Thyroid gland (tissue), 4 donors: ENCODE measurements around the gene RBP3.

ENCODE experiments used
- POLR2A ChIP-seq, 2 donors: fragments of 450-650 bp; IDR thresholded peaks; one replicate each; pipeline ENCODE4 v1.6.1; 2017; ENCODE audit warnings: antibody characterized with exemption in 2 of 2, mild to moderate bottlenecking in 2 of 2, moderate library complexity in 1 of 2
- TF ChIP-seq, protein P1 (sequence below), 6 experiments: fragments of 200-600 bp in 3 of 6; fragments of 450-650 bp in 3 of 6; sonication (generic) in 3 of 6; IDR thresholded peaks; one replicate each; pipeline ENCODE4 v1.5.1; 2016 to 2019; ENCODE audit warnings: antibody characterized with exemption in 6 of 6, mild to moderate bottlenecking in 2 of 6, inconsistent platforms in 1 of 6, moderate library complexity in 1 of 6

GRCh38 chr10:47351899-47352815, 4.0 kb downstream of the RBP3 start:
- TF ChIP-seq, protein P1, sequence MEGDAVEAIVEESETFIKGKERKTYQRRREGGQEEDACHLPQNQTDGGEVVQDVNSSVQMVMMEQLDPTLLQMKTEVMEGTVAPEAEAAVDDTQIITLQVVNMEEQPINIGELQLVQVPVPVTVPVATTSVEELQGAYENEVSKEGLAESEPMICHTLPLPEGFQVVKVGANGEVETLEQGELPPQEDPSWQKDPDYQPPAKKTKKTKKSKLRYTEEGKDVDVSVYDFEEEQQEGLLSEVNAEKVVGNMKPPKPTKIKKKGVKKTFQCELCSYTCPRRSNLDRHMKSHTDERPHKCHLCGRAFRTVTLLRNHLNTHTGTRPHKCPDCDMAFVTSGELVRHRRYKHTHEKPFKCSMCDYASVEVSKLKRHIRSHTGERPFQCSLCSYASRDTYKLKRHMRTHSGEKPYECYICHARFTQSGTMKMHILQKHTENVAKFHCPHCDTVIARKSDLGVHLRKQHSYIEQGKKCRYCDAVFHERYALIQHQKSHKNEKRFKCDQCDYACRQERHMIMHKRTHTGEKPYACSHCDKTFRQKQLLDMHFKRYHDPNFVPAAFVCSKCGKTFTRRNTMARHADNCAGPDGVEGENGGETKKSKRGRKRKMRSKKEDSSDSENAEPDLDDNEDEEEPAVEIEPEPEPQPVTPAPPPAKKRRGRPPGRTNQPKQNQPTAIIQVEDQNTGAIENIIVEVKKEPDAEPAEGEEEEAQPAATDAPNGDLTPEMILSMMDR (IDR thresholded peaks at IDR 0.05): no peak
- TF ChIP-seq POLR2A (IDR thresholded peaks at IDR 0.05): no peak
